ENCODE results near the gene UFSP2.

Gene UFSP2, protein sequence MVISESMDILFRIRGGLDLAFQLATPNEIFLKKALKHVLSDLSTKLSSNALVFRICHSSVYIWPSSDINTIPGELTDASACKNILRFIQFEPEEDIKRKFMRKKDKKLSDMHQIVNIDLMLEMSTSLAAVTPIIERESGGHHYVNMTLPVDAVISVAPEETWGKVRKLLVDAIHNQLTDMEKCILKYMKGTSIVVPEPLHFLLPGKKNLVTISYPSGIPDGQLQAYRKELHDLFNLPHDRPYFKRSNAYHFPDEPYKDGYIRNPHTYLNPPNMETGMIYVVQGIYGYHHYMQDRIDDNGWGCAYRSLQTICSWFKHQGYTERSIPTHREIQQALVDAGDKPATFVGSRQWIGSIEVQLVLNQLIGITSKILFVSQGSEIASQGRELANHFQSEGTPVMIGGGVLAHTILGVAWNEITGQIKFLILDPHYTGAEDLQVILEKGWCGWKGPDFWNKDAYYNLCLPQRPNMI

DNA sequence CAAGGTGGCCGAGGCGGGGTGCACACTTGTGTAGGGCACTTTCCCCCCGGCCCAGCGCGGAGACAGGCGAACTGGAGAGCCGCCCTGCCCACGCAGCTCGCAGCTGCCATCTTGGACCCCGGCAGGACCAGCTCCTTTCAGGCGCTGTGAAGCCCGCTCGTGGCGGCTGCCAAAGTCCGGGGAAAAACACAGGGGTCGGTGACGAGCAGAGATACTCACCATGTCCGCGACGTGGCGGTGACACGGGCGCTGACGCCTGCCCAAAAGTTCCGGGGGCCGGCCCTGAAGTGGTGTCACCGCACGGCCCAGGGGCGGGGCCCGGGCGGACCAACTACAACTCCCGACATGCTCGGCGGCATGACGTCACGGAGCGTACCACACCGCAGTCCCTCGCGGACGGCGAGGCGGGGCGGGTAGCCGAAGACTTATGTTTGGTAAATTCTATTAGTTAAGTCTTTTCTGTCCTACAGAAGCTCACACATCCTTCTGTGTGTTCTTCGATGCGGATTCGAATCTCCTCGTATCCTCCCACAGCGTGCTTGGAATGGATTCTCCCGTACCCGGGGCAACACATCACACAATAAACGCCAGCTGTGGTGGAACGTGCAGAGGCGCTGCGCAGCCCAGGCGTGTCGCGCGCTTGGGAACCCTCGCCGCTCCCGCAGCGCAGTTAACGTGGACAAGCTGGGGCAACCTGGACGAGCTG, at the start of gene UFSP2:
UFSP2 (minus strand) TSS at position 318 of the 706 bp plus-strand sequence; CDS start at position 222, 96 bp downstream.
- peak; percentile 93 to 94 for DNase-seq (ENCODE audit: low read depth in 2 of 2)
- no peak for TF ChIP-seq CTCF (IDR thresholded peaks at IDR 0.05; ENCODE audit: low read depth, low read length)
- H3K4me3 ChIP-seq (replicated peaks in 1 of 2; ENCODE audit: low read depth in 2 of 2, low read length in 2 of 2), result peak within 1 kb of the TSS; percentile 80 to 92

DNA sequence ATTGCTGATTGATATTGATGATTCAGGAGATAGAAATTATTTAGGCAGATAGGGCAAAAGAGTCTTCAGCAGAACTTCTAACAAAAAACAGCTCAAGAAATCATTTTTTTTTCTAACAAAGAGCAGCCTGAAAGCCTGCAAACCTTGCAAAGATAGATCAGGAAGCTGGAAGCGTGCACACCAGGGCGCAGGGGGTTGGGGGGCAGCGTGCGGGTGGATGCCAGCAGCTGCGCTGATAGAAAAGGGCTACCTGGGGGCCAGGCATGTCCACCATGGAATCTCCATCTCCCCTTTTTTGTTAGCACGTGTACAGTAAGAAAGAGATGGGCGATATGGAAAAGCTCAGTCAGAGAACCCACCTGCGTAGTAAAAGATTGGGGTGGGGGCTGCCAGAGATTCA, 47.5 kb upstream of the UFSP2 start:
- H3K4me3 ChIP-seq (replicated peaks in 1 of 2; ENCODE audit: low read depth in 2 of 2, low read length in 2 of 2), result no peak overlapping the region
- no peak for TF ChIP-seq CTCF (IDR thresholded peaks at IDR 0.05; ENCODE audit: low read depth, low read length)
- no peak for DNase-seq (ENCODE audit: low read depth in 2 of 2)

DNA sequence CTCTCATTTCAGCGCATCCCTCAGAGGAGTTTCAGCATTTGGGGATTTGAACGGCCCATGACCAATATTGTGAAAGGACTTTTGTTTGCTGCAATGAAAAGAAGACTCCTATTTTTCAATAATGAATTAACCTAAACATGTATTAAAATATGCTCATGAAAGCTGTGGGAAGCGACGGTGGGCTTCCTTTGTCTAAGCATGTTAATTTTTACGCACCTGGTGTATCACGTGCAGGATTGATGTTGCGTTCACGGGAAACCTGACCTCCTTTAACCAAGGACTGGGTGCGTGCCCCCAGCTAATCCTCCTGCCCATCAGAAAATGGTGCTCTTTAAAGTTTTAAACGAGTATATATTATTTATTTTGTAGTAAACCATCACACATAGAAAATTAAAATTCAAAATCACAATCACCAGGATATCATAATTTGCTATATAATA, 46.4 kb upstream of the UFSP2 start:
- no peak for TF ChIP-seq CTCF (IDR thresholded peaks at IDR 0.05; ENCODE audit: low read depth, low read length)
- DNase-seq (ENCODE audit: low read depth in 2 of 2), result peak in 1 of 2 donors; percentile 19
- H3K4me3 ChIP-seq (replicated peaks in 1 of 2; ENCODE audit: low read depth in 2 of 2, low read length in 2 of 2), result peak overlapping the region; percentile 76

DNA sequence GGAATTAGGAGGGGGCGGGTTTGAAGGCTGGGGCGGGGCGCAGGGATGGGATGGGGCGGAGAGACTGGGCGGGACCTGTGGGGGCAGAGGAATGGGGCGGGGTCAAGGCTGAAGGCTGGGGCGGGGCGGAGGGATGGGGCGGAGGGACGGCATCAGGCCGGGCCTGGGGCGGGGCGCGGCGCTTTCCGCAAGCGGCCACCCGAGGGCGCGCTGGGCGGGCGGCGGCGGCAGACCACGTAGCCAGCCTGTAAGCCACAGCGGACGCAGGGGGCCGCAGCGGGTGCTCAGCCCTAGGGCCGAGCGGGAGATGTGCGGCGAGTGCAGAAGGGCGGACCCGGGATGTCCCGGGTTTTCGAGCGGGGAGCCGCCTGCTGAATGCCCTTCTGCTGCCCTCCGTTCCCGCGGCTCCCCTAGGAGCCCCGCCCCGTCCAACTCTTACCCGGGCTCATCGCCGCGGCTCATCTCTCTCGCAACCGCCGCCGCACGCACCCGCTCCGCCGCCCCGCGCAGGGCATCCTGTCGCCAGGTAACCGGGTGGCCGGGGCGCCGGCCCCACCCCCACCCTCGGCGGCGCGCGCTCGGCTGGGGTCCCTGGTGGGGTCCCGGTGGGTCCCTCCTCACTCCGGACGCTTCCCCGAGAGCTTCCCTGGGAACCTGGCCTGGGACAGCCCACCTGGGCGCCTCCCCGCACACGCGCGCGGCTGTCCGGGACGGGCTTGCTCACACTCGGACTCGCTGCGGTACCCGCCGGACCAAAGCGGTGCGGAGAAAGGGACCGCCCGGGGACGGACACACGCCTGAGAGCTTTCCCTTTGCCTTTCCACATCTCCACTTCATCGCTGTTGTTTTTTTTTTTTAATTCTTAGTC, 45.7 kb upstream of the UFSP2 start, which contains the start of gene CCDC110:
CCDC110 (minus strand) TSS at position 499 of the 868 bp plus-strand sequence; CDS start at position 449, 50 bp downstream.
- TF ChIP-seq CTCF (IDR thresholded peaks at IDR 0.05; ENCODE audit: low read depth, low read length), result peak; percentile 18
- peak within 1 kb of the TSS; percentile 76 for H3K4me3 ChIP-seq (replicated peaks in 1 of 2; ENCODE audit: low read depth in 2 of 2, low read length in 2 of 2)

DNA sequence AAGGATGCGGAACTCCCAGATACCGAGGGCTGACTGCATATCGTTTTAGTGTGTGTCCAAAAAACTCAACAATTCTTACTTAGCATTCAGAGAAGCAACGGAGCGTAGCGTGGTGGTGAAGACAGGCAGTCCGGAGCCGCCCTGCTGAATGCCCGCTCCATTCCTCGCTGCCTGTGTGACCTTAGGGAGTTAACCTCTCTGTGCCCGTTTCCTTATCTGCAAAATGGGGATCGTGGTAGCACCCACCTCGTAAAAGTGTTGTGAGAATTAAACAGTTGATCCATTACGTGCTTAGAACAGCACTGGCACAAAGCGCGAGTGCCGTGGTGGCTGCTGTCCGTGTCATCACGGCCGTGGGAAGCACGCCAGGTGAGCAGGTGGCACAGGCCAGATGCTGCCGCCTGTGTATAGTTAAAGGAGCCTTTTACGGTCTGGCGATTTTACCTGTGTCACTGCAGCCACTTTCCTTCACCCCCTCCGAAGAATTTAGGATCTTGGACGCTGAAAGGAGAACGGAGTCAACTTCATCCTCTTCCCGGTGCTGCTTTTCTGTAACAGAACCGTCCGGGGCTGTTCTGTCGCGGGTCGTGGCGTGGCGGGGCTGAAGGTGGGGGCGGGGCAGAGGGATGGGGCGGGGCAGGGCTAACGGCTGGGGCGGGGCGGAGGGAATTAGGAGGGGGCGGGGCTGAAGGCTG, 44.9 kb upstream of the UFSP2 start:
- no peak for TF ChIP-seq CTCF (IDR thresholded peaks at IDR 0.05; ENCODE audit: low read depth, low read length)
- peak; percentile 29 to 41 for DNase-seq (ENCODE audit: low read depth in 2 of 2)

More for the DNA sequence above, 45.7 kb upstream of the UFSP2 start, which contains the start of gene CCDC110:
- DNase-seq (ENCODE audit: low read depth in 2 of 2), result peak; percentile 95 to 98

More for the DNA sequence above, 44.9 kb upstream of the UFSP2 start:
- H3K4me3 ChIP-seq (replicated peaks in 1 of 2; ENCODE audit: low read depth in 2 of 2, low read length in 2 of 2), result peak overlapping the region; percentile 59 to 67

Data from cardiac fibroblast (primary cell).